T47D (cell line): ENCODE data around the gene PDGFD.

ENCODE experiments used
- DNase-seq, 2 experiments: peaks; one replicate each; pipeline versions ENCODE4 v3.0.0 to v3.0.0-alpha.2; 2011 to 2012; ENCODE audit warnings: low read depth in 1 of 2, low spot score in 1 of 2
- JUND ChIP-seq: IDR thresholded peaks from 2 replicates; pipeline ENCODE4 v1.6.1; 2012; ENCODE audit warnings: low read depth
- in situ Hi-C: cut with HindIII; loops from 2 replicates; pipeline ENCODE4 v1.10.0; 2016; ENCODE audit warnings: low sequenced_read_pairs, low pct_unique_long_range_greater_than_20kb

The PDGFD gene

DNA sequence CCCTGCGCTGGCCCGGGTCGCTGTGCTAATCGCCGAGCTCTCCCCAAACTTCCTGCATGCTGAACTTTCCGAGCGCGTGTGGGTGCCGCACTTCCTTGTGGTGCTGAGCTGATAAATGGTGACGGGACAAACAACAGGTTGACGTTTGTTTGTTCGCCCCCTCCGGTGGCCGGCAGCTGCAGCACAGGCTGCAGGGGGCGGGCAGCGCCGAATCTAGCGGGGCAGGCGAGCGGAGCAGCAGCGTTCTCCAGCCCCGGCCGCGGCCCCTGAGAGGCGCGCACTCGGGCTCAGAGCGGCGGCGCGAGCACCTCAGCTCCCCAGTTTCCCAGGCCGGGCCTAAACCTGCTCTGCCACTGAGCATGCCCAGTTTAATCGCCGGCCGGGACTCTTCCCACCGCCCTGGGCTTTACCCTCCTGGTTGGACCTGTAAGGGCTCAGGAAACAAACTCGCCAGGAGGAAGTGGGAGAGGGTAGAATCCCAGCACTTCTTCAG, at the start of gene PDGFD:
Gene PDGFD, minus strand, starts transcription at position 120 of the 493 bp plus-strand sequence.
- in situ Hi-C loops = no loop called here
- peak in 1 of 2 experiments; percentile 36 for DNase-seq
- no peak for TF ChIP-seq JUND

DNA sequence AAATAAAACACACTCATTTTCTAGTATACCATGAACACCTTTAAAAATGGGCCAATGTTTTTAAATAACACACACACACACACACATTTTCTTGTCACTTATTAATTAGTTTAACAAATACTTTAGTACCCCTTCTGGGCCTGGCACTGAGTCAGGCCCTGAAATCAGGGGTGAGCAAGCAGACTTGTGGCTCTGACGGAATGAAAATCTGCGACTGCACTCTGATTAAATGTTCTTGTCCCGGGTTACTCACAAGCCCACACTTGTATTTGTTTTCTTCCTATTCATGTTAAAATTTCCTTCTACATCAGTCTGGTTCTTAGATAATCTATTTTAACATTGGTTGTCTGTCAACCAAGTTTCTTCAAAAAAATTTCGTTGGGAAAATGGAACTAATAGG, 43.0 kb upstream of the PDGFD start:
- DNase-seq = no peak
- no peak for TF ChIP-seq JUND
- in situ Hi-C loops = no loop called here

DNA sequence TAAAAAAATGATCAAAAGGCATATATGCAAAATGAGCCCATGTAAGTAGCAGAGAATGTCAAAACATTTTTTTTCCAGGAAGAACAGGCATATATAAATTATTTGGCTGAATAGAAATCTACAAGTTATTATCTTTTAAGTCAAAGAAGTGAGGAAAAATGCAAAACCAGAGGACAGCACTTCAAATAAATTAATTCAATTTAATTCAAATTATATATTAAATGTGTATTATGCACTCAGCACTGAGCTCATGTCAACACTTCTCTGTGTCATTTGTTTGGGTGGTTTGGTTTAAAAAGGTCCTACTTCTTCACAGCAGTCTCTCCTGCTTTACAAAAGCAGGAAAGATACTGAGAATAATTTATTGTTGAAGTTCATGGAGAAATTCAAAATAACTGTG, 41.9 kb upstream of the PDGFD start:
- DNase-seq = no peak
- TF ChIP-seq JUND = no peak
- in situ Hi-C loops = no loop called here

GRCh38 chr11:104200688-104201087, 36.7 kb upstream of the PDGFD start:
- TF ChIP-seq JUND = no peak
- in situ Hi-C loops = no loop called here
- no peak for DNase-seq

DNA sequence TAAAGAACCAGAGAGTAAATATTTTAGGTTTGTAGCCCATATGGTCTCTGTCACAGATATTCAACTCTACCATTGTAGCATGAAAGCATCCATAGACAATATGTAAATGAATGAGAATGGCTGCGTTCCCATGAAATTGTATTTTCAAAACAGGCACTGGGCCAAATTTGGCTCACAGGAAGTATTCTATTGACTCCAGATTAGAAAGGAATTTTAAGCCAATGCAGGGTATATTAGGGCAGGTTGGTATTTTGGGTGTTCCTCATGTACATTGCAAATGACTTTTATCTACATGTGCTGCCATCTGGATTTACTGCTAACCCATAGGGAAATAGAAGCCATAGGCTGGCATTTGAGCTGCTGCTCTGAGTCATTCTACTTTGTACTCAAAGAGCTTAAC, 35.1 kb upstream of the PDGFD start:
- no peak for TF ChIP-seq JUND
- DNase-seq = peak in 1 of 2 experiments; percentile 33
- in situ Hi-C loops = no loop called here

GRCh38 chr11:104198576-104198975, 34.6 kb upstream of the PDGFD start:
- in situ Hi-C loops = no loop called here
- TF ChIP-seq JUND = no peak
- DNase-seq = no peak

DNA sequence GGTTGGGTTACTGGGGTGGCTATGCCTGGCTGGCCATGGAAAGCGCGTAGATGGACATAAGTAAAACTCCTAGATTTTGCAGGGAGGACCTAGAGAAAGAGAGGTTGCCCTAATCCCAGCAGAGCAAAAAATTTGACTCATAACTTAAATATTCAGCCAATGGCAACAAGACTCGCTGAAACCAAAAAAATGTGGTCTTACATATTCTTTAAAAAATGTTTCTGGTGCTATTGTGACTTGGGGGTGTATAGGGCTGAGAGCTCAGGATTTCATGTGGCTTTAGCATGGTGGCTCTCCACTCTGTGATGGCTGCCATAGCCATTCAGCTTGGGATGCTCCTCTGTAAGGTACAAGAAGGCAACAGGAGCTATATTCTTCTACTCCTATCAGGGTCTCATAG, 27.2 kb upstream of the PDGFD start:
- DNase-seq = no peak
- TF ChIP-seq JUND = no peak
- in situ Hi-C loops = no loop called here

- in situ Hi-C loops = no loop called here
- DNase-seq = no peak
- TF ChIP-seq JUND = no peak
Measured at GRCh38 chr11:104183593-104183992, 19.6 kb upstream of the PDGFD start.

DNA sequence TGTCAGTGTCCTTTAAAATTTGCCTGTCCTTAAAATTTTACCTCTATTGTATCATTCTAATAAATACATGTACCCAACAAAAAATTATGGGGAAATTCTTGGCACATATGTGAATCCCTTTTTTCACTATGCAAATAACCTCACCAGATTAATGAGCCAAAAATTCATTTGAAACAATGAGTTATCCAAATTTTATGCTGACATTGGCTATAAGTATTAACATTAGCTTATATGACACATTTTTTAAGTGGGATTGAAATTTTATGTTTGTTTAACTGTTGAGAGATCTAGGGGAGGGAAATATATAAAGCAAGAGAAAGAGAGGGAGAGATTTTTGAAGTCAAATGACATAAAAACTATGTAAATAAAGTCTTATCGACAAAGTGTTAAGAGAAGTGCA, 11.8 kb upstream of the PDGFD start:
- in situ Hi-C loops = no loop called here
- TF ChIP-seq JUND = no peak

DNA sequence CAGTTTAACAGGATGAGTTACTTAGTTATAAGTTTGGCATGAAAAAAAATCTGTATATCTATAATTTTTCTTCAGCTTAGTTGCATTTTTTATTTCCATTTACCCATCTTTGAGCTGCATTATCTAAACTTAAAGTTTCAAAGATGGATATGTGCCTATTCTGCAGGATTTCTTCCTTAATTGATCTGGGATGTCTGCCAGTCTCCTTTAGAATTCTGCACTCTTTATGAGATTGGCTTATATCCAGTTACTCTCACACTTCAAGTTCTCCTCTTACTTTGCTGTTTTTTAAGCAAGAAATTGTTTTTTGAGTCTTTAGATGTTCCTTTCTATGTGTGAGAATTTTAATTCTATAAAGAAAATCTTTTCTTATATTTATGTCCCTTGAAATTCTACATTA, 5.1 kb upstream of the PDGFD start:
- no peak for TF ChIP-seq JUND
- DNase-seq = no peak
- in situ Hi-C loops = no loop called here

More for the DNA sequence above, 11.8 kb upstream of the PDGFD start:
- no peak for DNase-seq

GRCh38 chr11:104165014-104165413, 1.1 kb upstream of the PDGFD start:
- no peak for TF ChIP-seq JUND
- no peak for DNase-seq
- in situ Hi-C loops = no loop called here

GRCh38 chr11:104163100-104164027, 583 bp downstream of the PDGFD start:
- no peak for TF ChIP-seq JUND
- in situ Hi-C loops = no loop called here
- no peak for DNase-seq

- TF ChIP-seq JUND = no peak
- in situ Hi-C loops = no loop called here
- no peak for DNase-seq
Measured at GRCh38 chr11:104161751-104162450, 2.0 kb downstream of the PDGFD start.

- in situ Hi-C loops = no loop called here
- no peak for DNase-seq
- TF ChIP-seq JUND = no peak
Measured at GRCh38 chr11:104159356-104159755, 4.6 kb downstream of the PDGFD start.
